ENCODE results near the gene MAEA. TPM values are rescaled to one million over a fixed set of nuclear protein-coding genes. Genes with fewer than 3 reads are reported as not detected.

The MAEA gene
- total and polyA plus RNA-seq, 9 of the 15 experiments (the other 6 are each of a cell fraction or from before 2014, with no cell fraction given) = 2.1 to 86.5 (median 45.0) TPM

- TF ChIP-seq SFPQ (IDR thresholded peaks at IDR 0.05; ENCODE audit: low read depth, low read length) (no peak), KAT8 (IDR thresholded peaks at IDR 0.05; ENCODE audit: low read depth) (no peak), CBFA2T3 (IDR thresholded peaks at IDR 0.05) (no peak), FOS (IDR thresholded peaks at IDR 0.05; ENCODE audit: extremely low read depth, insufficient read length) (peak; percentile 63), CREM (IDR thresholded peaks at IDR 0.05; ENCODE audit: low read depth) (peak; percentile 94), PPARD (CRISPR knock-in tag; IDR thresholded peaks at IDR 0.05) (no peak), ZNF444 (CRISPR knock-in tag; IDR thresholded peaks at IDR 0.05) (no peak), POLR2A (conservative IDR thresholded peaks at IDR 0.05) (peak; percentile 39; the same call in 1 of the 2 replicates), IRF2 (CRISPR knock-in tag; IDR thresholded peaks at IDR 0.05) (no peak), HOXB6 (CRISPR knock-in tag; IDR thresholded peaks at IDR 0.05; ENCODE audit: borderline replicate concordance) (no peak), ZNF584 (CRISPR knock-in tag; IDR thresholded peaks at IDR 0.05; ENCODE audit: low read depth) (no peak), BRD9 (IDR thresholded peaks at IDR 0.05; ENCODE audit: low read depth, partially characterized antibody) (no peak), RAD21 (CRISPR knock-in tag; conservative IDR thresholded peaks at IDR 0.05 in 1 of 2, IDR thresholded peaks at IDR 0.05 in 1 of 2) (no peak), ESRRA (IDR thresholded peaks at IDR 0.05; ENCODE audit: borderline replicate concordance, low read depth) (peak; percentile 86; the same call in 1 of the 2 replicates), ZNF12 (CRISPR knock-in tag; IDR thresholded peaks at IDR 0.05) (no peak), MCM2 (IDR thresholded peaks at IDR 0.05; ENCODE audit: low read depth) (no peak), ZNF134 (CRISPR knock-in tag; conservative IDR thresholded peaks at IDR 0.05) (no peak), ZBTB2 (IDR thresholded peaks at IDR 0.05) (peak; percentile 95), CC2D1A (IDR thresholded peaks at IDR 0.05) (no peak), CREB3L1 (IDR thresholded peaks at IDR 0.05; ENCODE audit: borderline replicate concordance, low read depth) (peak; percentile 86; the same call in 1 of the 2 replicates), E2F5 (CRISPR knock-in tag; IDR thresholded peaks at IDR 0.05) (no peak), CBX5 (IDR thresholded peaks at IDR 0.05; ENCODE audit: borderline replicate concordance, low read depth) (no peak), HES1 (IDR thresholded peaks at IDR 0.05; ENCODE audit: low read depth) (no peak), RBM14 (IDR thresholded peaks at IDR 0.05; ENCODE audit: borderline replicate concordance, insufficient read depth, low read depth, low read length) (no peak)
These were observed 57.2 kb downstream of the MAEA start, which contains the start of gene UVSSA (continued) for GRCh38 chr4:1346781-1347409.
